Activated effector memory CD4-positive, alpha-beta T cell treated with Interleukin-2 at 50 U/mL for 16 hours (primary cell): Measurements from ENCODE around the gene COX4I1.

Source experiments
- DNase-seq: peaks from one replicate; pipeline ENCODE4 v3.0.0-alpha.2; 2020

COX4I1 gene

GRCh38 chr16:85768199-85768598, 31.3 kb upstream of the COX4I1 start:
- DNase-seq: no peak

DNA sequence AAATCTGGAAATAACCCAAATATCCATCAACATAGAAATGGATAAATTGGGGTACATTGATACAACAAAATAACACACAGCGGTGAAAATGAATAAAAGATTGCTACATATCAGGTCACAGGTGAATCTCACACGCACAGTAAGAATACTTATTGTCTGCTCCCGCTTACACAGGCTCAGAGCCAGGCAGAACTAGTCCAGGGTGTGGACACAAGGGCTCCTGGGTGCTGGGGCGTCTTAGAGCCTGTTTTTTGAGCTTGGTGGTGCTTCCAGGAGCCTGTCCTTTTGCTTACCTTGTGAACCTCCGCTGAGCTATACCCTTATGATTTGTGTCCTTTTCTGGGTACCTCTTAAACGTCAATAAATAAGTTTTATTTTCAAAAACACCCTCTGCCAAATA, 28.8 kb upstream of the COX4I1 start:
- no peak for DNase-seq

GRCh38 chr16:85773044-85773443, 26.5 kb upstream of the COX4I1 start:
- DNase-seq: no peak

DNA sequence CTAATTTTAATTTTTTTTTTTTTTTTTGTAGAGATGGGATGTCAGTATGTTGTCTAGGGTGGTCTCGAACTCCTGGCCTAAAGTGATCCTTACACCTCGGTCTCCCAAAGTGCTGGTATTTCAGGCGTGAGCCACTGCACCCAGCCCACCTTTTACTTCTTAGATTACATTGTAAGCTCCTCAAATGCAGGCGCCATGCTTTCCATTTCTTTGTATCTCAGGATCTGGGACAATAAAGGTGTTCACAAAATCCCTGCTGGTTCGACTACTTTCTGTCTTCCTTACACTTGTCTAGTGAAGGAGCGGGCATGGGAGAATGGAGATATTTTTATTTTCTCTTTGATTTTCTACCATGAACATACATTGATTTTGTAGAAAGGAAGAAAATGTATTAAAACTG, 25.4 kb upstream of the COX4I1 start:
- no peak for DNase-seq

DNA sequence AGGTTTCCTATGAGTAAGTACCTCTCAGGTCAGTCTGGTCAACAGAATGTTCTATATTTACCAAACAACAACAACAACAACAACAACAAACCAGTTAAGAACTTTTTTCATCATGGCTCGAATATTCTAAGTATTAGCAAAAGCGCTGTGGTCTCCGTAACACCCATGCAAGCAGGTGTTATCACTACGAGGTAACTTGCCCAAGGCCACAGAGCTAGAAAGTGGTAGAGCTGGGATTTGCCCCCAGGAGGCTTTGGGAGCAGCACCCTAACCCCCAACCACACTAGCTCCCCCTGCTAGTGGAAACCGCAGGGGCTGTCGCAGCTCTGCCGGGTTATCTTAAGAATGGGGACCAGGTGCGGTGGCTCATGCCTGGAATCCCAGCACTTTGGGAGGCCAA, 24.7 kb upstream of the COX4I1 start:
- no peak for DNase-seq

DNA sequence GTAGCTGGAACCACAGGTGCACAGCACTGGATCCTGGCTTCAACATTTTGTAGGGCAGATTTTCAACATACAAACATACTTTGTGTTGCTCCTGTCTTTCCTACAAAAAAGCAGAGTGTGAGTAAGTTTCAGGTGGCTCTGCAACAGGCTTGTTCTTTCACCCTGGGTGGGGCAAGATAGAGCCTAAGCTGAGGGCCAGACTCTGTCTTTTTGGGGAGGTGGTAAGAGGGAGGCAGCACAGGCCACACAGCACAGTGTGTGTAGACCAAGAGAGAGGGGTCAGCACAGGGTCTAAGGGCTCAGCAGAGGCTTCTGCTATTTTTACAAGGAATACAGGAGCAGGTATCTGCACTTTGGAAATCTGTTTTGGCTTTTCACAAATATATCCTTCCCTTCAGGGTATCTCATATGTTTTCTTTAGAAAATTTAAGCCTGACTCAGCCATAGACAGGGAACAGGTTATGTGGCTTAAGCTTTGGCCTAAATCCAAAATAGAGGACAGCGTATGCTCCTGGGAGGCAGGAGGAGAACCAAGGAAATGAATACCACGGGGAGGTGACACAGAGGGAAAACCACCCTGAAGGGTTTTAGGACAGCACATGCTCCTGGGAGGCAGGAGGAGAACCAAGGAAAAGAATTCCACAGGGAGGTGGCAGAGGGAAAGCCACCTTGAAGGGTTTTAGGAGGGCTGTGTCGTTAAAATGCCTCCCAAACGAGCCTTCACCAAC, 21.7 kb upstream of the COX4I1 start:
- no peak for DNase-seq

- DNase-seq: no peak
Observed at GRCh38 chr16:85778873-85779272, 20.6 kb upstream of the COX4I1 start.

- DNase-seq: no peak
Observed at GRCh38 chr16:85780281-85780680, 19.2 kb upstream of the COX4I1 start.

GRCh38 chr16:85781156-85781555, 18.3 kb upstream of the COX4I1 start:
- DNase-seq: no peak

DNA sequence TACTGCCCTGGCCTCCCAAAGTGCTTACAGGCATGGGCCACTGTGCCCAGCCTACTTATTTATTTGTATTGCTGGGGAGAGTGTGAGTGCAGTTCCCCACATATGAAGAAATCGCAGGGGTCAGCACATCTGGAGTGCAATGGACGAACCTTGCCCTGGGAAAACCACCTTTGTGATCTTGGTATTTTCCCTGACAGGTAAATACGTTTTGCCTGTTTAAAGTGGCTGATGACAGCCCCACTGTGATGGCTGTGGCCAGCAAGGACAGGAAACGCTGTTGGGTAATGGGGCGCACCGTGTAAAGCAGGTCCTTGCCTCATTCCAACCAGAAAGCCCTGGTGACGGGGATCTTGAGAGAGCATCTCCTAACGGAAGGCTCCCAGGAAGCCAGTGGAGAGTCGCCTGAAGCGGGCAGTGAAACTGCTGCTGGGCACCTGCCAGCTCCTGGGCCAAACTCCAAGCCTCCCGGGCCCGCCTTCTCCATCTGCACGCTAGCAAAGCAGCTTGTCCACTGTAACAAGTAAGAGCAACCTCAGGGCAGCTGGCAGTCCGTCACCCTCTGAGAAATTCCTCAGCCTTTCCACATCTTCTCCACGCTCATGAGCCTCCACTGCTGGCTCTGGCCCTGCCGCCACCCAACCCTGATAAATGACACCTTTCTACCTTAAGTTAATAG, 17.7 kb upstream of the COX4I1 start:
- DNase-seq: no peak

GRCh38 chr16:85782451-85782850, 17.0 kb upstream of the COX4I1 start:
- no peak for DNase-seq

GRCh38 chr16:85783441-85783840, 16.1 kb upstream of the COX4I1 start:
- DNase-seq: no peak

GRCh38 chr16:85784813-85785212, 14.7 kb upstream of the COX4I1 start:
- DNase-seq: no peak

GRCh38 chr16:85785927-85786326, 13.6 kb upstream of the COX4I1 start:
- DNase-seq: no peak

- DNase-seq: no peak
Observed at GRCh38 chr16:85788819-85789218, 10.7 kb upstream of the COX4I1 start.

- no peak for DNase-seq
Observed at GRCh38 chr16:85789773-85790172, 9.7 kb upstream of the COX4I1 start.

GRCh38 chr16:85793662-85794298, 5.7 kb upstream of the COX4I1 start:
- DNase-seq: no peak

GRCh38 chr16:85794696-85795095, 4.8 kb upstream of the COX4I1 start:
- DNase-seq: no peak

- DNase-seq: no peak
Observed at GRCh38 chr16:85796152-85796551, 3.3 kb upstream of the COX4I1 start.

DNA sequence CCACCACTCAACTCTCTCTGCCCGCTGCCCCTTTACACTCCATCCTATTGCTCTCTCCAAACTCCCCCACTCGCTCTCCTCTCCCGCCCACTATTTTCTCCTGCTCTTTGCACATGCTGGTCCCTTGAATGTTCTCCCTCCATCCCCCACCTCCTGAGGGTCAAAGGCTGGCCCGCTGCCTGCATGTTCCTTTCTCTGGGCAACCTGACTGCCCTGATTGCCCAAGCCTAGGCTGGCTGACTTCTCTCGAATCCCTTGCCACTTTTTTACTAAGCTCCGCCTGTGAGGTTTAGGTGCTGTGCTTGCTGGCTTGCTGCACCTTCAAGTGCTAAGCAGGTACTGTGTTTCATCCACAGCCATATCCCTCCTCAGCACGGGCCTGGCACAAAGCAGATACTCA, 2.9 kb upstream of the COX4I1 start:
- no peak for DNase-seq

DNA sequence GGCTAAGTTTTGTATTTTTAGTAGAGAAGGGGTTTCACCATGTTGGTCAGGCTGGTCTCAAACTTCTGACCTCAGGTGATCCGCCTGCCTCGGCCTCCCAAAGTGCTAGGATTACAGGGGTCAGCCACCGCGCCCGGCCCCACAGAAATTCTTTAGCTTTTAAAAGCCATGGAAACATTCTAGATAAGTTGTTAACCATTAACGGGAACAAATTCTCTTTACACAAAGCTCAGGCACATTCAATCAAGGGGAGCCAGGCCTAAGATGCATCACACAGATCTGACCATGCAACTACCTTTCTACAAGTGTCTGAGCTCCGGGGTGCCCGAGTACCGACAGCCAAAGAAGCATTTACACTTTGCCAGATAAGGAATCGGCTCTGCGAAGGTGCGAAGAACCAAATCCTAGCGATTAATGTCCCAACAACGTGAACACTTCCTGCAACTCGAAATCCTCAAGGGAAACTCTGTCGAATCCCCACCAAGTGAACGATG, 1.2 kb upstream of the COX4I1 start:
- no peak for DNase-seq

DNA sequence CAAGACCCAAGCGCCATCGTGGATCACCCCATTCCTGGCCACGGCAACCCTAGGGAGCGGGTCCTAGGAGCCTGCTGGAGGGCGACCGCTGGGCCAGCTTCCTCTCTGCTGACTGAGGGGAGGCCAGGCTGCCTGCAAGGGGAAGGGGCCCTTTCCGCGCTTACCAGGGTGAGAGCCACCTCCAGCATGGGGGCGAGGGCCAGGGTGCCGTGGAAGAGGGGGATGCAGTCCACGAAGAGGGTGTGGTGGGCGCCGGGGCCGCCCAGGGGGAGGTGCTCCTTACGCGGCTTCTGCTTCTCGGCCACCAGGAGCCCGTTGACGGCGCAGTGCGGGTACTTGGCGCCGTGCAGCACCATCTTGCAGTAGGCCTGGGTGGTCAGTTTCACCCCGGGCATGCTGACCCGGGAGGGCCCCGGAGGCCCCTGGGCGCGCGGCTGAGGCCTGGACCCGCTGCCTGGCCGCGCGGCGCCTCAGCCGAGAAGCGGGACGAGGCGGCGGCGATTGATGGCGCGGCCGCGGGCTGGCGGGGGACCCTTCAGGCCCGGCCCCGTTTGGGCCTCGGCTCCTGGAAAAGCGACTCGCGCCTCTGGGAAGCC, 496 bp upstream of the COX4I1 start:
- no peak for DNase-seq

- no peak for DNase-seq
Observed at GRCh38 chr16:85800321-85800669, 800 bp downstream of the COX4I1 start.

DNA sequence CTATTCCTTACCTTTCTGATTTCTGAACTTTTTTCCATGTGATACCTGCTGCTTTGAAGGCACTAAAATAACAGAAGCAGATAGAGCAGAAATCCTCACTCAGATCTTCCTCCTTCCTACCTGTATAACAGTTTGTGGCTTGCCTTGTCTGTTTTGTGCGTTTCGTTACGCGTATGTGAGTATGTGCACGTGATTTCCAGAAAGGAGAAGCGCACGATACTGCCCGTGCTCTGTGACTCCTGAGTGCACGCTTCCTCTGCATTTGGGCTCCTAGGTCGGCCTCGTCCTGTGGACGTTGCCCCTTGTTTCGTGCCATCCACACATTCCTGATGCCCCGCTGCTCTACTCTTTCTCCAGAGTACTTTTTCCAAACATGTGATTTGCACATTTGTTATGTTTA, 4.1 kb downstream of the COX4I1 start:
- no peak for DNase-seq
